Urothelium cell line (cell line): ENCODE measurements around the gene TJP1.
"Not testable (repeated sequence)": the region's sequence is repeated elsewhere in the genome, so short reads cannot be mapped to it uniquely, and the experiment has no call there.

Source experiments
- DNase-seq: peaks from one replicate; pipeline ENCODE4 v3.0.0; 2011; ENCODE audit warnings: low spot score, mixed read lengths
- FAIRE-seq: peaks from 2 replicates; lab custom pipeline; 2011; peaks lifted over from hg19 to GRCh38; lab: Jason Lieb, UNC

The TJP1 gene

GRCh38 chr15:29802411-29802810 is 19.9 kb downstream of the TJP1 start:
- no peak for FAIRE-seq
- no peak for DNase-seq

GRCh38 chr15:29800491-29801366 is 21.5 kb downstream of the TJP1 start:
- no peak for FAIRE-seq
- DNase-seq: no peak

DNA sequence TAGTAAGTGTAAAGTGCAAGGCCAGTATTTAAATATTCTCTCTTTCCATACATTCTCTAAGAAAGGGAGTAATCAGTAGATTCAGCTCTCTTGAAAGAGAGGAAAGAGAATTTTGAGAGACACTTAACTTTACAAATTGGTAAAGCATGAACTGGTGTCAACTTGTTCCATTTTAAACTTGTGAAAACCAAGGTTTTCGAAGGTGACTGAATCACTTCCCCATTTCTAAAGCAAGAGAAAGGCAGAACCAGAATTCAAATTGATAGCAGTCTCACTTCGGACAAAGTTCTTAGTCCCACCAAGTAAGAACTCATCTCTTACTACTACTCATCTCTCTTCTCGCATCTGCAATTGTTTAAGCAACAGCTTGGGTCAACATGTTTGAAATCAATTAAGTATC is 22.4 kb downstream of the TJP1 start:
- DNase-seq: no peak
- no peak for FAIRE-seq

DNA sequence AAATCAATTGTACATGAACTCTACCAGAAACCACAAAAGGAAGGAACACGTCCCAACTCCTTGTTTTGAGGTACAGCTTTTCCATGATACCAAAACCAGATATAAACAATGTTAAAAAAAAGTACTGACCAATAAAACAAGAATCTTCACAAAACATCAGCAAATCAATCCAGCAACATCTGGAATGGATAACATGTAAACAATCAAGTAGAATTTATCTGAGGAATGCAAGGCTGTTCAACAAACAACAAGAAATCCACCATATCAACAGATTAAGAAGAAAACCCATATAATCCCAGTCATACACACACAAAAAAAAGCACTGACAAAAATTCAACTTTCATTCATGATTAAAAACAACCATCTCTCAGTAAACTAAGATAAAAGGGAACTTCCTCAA is 26.7 kb downstream of the TJP1 start:
- DNase-seq (no peak), FAIRE-seq (no peak)

DNA sequence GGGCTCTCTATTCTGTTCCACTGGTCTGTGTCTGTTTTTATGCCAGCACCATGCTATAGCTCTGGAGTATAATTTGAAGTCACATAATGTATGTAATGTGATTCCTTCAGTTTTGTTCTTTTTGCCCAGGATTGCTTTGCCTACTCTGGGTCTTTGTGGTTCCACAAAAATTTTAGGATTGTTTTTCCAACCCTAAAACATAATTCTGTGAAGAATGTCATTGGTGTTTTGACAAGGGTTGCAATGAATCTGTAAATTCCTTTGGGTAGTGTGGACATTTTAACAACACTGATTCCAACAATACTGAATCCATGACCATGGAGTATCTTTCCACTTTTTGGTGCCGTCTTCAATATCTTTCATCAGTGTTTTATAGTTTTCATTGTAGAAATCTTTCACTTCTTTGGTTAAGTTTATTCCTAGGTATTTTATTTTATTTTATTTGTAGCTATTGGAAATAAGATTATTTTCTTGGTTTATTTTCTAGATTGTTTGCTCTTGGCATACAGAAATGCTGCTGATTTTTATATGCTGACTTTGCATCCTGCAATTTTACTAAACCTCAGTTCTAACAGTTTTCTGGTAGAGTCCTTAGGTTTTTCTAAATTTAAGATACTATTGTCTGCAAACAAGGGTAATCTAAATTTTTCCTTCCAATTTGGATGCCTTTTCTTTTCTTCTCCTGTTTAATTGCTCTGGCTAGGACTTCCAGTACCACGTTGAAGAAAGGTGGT is 29.7 kb downstream of the TJP1 start:
- no peak for DNase-seq
- FAIRE-seq: no peak

- no peak for DNase-seq
- FAIRE-seq: no peak
Measured at GRCh38 chr15:29790607-29791006, 31.7 kb downstream of the TJP1 start.

DNA sequence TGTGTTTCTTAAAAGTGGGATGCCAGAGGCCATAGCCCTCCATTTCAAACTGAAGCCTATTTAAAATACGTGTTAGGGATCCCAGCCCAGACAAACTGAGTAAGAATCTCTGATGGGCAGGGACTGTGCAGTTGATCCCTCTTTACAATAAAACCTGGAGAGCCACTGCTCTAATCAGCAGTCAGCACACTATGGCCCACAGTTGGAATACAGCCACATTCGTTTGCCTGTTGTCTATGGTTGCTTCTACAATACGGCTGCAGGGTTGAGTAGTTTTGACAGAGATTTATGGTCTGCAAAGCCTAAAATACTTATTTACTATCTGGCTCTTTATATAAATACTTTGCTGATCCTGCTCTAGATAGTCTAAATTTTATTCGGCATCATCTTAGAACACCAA is 32.4 kb downstream of the TJP1 start:
- no peak for DNase-seq
- no peak for FAIRE-seq

DNA sequence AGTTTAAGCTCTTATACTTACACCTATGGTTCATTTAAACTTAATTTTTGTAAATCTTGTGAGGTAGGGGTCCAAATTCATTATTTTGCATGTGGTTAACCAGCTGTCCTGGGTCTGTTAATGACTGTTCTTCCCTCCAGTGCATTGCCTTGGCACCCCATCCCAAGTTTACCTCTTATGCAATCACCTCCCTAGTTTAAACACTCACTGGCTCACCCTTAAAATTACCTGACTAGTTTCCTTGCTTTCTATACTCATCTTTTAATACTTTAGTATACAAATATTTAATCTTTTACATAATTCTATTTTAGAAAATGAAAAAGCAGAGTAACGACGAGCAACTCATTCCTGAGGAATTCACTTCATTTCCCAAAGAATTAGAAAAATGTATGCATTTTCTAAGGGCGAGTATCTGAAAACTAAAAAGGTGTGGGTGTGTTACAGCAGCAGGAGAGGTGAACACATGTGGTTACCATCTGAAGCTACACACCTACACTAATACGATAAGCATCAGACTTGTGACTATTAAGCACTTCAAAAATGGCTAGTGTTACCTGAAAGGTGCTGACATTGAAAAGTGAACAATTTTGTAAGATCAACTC is 33.7 kb downstream of the TJP1 start:
- DNase-seq (no peak), FAIRE-seq (no peak)

- DNase-seq (no peak), FAIRE-seq (no peak)
Measured at GRCh38 chr15:29787767-29788166, 34.5 kb downstream of the TJP1 start.

DNA sequence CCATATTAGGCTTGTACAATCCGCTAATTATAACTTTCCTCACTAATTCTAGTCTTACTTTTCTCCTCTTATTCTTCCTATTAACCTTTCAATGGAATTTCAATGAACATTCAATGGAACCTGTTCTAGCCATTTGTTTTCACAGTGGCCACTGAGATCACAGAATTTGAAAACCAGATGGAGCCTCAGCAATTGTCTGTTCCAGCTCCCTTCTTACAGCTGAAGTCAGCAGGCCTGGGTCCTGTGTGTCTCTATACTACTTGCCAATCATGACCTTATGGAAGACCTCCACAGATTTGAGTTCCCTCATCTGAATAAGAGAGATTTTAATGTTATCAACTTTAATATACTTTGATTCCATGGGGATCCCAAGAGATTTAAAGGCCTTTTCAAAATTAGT is 36.6 kb downstream of the TJP1 start:
- DNase-seq: no peak
- no peak for FAIRE-seq

- FAIRE-seq (no peak), DNase-seq (no peak)
Measured at GRCh38 chr15:29785136-29785535, 37.1 kb downstream of the TJP1 start.

DNA sequence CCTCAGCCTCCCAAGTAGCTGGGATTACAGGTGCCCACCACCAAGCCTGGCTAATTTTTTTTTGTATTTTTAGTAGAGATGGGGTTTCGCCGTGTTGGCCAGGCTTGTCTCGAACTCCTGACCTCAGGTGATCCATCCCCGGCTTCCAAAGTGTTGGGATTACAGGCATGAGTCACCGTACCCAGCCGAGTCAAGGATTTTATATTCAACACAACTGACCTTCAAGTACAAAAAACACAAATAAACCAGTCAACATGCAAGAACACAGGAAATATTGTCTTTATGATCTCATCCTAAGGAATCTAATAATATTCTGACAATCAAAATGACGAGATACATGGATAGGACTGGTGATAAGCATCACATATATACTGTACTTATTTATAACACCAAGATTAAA is 37.9 kb downstream of the TJP1 start:
- DNase-seq (no peak), FAIRE-seq (no peak)

- DNase-seq, FAIRE-seq: not testable (repeated sequence)
Measured at GRCh38 chr15:29782816-29783215, 39.5 kb downstream of the TJP1 start.

GRCh38 chr15:29778382-29778781 is 43.9 kb downstream of the TJP1 start:
- FAIRE-seq: no peak
- DNase-seq: no peak

DNA sequence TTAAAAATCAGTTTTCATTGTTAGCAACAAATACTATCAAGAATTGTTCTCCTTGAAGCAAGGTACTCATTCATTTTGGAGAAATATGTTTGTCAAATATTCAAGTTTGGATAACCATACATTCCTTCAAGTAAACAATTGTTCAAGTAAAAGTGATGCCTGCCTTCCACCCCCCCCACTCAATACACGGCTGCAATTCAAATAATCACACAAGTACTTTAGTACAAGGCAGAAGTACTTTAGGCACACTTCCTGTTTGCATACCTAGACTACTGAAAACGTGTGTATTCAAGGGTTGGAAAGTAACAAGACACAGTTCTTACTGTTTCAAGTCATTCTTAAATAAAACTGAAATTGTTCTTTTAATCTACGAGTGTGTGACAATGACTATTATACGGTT is 45.4 kb downstream of the TJP1 start:
- no peak for FAIRE-seq

GRCh38 chr15:29774900-29775299 is 47.4 kb downstream of the TJP1 start:
- peak; percentile 13 for DNase-seq
- peak; percentile 88 for FAIRE-seq

More for the DNA sequence above, 45.4 kb downstream of the TJP1 start:
- no peak for DNase-seq

GRCh38 chr15:29773816-29774215 is 48.5 kb downstream of the TJP1 start:
- no peak for FAIRE-seq
- no peak for DNase-seq

- FAIRE-seq: no peak
- DNase-seq: no peak
Measured at GRCh38 chr15:29773000-29773399, 49.3 kb downstream of the TJP1 start.

DNA sequence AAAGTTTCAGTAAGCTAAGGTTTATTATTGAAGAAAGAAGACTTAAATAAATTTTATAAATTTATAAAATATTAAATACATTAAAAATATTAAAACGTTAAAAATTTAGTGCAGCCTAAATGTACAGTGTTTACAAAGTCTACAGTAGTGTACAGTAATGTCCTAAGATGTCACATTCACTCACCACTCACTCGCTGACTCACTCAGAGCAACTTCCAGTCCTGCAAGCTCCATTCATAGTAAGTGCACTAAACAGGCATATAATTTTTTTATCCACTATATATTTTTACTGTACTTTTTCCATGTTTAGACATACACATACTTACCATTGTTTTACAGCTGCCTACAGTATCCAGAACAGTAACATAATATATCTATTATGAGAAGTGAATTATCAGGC is 51.5 kb downstream of the TJP1 start:
- DNase-seq (no peak), FAIRE-seq (no peak)

DNA sequence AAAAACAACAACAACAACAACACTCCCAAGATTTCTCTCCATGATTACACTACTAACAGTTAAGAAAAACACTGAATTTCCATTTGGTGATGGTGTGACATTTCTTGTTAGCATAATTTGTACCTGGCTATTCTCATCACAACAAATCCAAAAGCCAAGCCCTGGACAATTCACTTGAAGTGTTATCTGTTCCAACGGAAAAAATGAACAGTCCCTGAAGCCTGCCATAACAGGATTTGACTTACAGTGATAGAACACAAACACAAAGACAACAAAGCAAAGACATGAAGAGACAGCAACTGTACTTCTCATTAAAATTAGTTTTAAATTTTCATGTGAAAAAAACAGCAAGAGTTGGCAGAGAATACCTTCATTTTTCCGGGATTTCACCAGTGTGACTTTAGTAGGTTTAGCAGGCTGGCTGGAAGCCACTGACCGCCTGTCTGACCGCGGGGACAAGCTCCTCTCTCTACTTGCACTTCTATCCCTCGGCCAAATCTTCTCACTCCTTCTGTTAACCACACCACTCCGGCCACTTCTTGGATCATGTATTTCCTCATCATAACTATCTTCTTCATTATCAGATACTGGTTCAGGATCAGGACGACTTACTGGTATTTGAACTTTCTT is 56.3 kb downstream of the TJP1 start:
- DNase-seq: no peak
- FAIRE-seq: no peak

DNA sequence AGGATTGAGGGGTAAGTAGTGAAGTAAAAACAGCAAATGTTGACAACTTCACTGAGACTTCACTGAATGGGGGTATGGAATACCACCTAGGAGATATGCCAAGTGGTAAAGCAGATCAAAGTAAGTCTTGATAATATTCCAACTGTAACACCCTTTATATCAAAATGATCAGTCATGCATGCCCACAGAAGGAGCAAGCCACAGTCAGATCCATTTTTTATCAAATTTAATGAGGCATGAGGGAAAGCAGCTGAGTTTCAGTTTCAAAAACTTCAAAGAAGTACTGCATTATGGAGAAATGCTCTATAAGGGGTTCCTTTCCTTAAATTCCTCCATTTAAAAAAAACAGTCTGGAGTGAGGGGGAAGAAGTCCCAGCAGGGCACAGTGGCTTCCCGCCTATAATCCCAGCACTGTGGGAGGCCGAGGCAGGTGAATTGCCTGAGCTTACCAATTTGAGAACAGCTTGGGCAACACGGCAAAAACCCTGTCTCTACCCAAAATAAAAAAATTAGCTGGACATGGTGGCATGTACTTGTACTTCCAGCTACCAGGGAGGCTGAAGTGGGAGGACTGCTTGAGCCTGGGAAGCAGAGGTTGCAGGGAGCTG is 56.9 kb downstream of the TJP1 start:
- FAIRE-seq (no peak), DNase-seq (no peak)
